ENCODE data around the gene MUC3A.

Gene MUC3A

DNA sequence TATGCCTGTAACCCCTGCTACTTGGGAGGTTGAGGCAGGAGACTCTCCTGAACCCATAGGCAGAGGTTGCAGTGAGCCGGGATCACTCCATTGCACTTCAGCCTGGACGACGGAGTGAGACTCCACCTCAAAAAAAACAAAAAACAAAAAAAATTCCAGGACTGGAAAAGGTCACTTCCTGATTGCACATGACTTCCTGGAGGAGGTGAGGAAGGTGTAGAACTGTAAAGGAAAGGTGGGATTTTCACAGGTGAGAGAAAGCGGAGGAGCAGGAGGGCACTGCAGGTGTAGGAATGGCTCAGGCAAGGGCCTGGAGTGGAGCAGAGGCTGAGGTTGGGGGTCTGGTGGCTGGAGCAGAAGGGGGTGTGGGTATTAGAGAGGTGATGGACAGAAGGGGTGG, 3.2 kb upstream of the MUC3A start:
- no peak overlapping the region for H3K4me3 ChIP-seq (ENCODE audit: low read depth, low read length)
- DNase-seq (ENCODE audit: low read depth), result no peak
- TF ChIP-seq MYC (IDR thresholded peaks at IDR 0.05; ENCODE audit: low read depth, low read length), result no peak
- TF ChIP-seq, protein P1, sequence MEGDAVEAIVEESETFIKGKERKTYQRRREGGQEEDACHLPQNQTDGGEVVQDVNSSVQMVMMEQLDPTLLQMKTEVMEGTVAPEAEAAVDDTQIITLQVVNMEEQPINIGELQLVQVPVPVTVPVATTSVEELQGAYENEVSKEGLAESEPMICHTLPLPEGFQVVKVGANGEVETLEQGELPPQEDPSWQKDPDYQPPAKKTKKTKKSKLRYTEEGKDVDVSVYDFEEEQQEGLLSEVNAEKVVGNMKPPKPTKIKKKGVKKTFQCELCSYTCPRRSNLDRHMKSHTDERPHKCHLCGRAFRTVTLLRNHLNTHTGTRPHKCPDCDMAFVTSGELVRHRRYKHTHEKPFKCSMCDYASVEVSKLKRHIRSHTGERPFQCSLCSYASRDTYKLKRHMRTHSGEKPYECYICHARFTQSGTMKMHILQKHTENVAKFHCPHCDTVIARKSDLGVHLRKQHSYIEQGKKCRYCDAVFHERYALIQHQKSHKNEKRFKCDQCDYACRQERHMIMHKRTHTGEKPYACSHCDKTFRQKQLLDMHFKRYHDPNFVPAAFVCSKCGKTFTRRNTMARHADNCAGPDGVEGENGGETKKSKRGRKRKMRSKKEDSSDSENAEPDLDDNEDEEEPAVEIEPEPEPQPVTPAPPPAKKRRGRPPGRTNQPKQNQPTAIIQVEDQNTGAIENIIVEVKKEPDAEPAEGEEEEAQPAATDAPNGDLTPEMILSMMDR (IDR thresholded peaks at IDR 0.05; ENCODE audit: low read depth, low read length), result no peak

DNA sequence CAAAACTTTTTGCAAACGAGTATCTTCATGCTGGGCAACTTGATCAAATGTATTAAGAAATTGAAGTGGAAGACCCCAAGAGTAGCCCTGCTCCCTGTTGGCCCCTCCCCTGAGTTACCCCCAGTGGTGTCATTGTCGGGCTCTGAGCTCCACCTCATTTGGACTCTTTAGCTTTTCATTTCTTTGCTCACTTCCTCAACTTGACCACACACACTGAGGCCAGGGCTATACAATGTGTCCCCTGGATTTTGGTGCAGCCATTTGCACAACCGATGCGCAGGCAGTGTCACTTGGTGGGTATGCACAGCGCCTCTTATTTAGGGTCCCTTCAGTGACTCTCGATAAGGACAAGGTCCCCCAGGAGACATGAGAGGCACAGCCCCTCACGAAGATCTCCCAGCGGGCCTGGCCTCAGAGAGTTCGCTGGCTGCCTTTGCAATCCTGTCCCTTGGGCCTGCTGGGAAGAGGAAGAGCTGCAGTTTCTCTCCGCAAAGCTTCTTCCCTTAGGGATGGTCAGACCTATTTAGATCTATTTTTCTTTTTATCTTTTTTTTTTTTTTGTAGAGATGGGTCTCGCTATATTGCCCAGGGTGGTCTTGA, 2.5 kb upstream of the MUC3A start:
- peak; percentile 79 for DNase-seq (ENCODE audit: low read depth)
- TF ChIP-seq, protein P2, sequence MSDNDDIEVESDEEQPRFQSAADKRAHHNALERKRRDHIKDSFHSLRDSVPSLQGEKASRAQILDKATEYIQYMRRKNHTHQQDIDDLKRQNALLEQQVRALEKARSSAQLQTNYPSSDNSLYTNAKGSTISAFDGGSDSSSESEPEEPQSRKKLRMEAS (IDR thresholded peaks at IDR 0.05; ENCODE audit: low read depth, low read length), result no peak
- TF ChIP-seq POLR2A (IDR thresholded peaks at IDR 0.05; ENCODE audit: extremely low read depth, insufficient read length) (no peak), MYC (IDR thresholded peaks at IDR 0.05; ENCODE audit: low read depth, low read length) (no peak)
- TF ChIP-seq, protein P1 (IDR thresholded peaks at IDR 0.05; ENCODE audit: low read depth, low read length), result no peak
- peak overlapping the region; percentile 4 for H3K4me3 ChIP-seq (ENCODE audit: low read depth, low read length)

DNA sequence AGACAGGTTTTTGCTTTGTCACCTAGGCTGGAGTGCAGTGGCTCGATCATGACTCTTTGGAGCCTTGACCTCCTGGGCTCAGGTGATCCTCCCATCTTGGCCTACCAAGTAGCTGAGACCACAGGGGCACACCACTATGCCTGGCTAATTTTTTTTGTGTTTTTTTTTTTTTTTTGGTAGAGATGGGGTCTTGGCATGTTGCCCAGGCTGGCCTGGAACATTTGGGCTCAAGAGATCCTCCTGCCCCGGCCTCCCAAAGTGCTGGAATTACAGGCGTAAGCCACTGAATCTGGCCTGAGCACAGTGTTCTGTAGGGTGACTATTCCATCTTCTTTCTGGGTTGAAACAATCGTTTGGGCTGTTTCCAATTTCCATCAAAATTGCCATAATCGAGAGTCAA, 1.5 kb upstream of the MUC3A start:
- TF ChIP-seq, protein P1 (IDR thresholded peaks at IDR 0.05; ENCODE audit: low read depth, low read length), result no peak
- TF ChIP-seq, protein P2 (IDR thresholded peaks at IDR 0.05; ENCODE audit: low read depth, low read length), result no peak
- no peak for TF ChIP-seq MYC (IDR thresholded peaks at IDR 0.05; ENCODE audit: low read depth, low read length)
- TF ChIP-seq POLR2A (IDR thresholded peaks at IDR 0.05; ENCODE audit: extremely low read depth, insufficient read length), result no peak
- no peak overlapping the region for H3K4me3 ChIP-seq (ENCODE audit: low read depth, low read length)
- no peak for DNase-seq (ENCODE audit: low read depth)

DNA sequence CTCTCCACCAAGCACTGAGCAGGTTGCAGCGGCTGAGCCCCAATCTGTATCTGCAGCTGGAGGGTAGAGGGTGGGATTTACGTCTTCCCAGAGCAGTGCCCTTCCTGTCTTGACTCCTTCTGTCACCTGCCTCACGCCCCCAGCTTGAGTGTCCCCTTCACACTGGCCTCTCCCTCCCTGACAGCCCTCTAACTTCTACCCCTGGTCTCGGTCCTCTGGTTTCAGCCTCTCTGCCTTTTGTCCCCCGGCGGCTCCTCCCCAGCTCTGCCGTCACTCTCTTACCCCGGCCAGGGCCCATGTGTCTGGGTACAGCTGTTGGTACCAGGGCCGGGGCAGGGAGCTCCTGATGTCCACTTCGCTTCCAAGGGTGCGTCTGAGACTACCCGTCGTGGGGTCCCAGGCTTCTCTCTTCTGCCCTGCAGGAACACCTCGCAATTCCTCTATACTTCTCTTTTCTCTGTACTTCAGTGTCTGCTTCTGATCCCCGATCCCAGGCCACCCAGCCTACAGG, 654 bp downstream of the MUC3A start:
- no peak for DNase-seq (ENCODE audit: low read depth)
- TF ChIP-seq MYC (IDR thresholded peaks at IDR 0.05; ENCODE audit: low read depth, low read length) (no peak), POLR2A (IDR thresholded peaks at IDR 0.05; ENCODE audit: extremely low read depth, insufficient read length) (no peak)
- TF ChIP-seq, protein P2 (IDR thresholded peaks at IDR 0.05; ENCODE audit: low read depth, low read length), result no peak
- TF ChIP-seq, protein P1 (IDR thresholded peaks at IDR 0.05; ENCODE audit: low read depth, low read length), result no peak
- H3K4me3 ChIP-seq (ENCODE audit: low read depth, low read length), result no peak overlapping the region

DNA sequence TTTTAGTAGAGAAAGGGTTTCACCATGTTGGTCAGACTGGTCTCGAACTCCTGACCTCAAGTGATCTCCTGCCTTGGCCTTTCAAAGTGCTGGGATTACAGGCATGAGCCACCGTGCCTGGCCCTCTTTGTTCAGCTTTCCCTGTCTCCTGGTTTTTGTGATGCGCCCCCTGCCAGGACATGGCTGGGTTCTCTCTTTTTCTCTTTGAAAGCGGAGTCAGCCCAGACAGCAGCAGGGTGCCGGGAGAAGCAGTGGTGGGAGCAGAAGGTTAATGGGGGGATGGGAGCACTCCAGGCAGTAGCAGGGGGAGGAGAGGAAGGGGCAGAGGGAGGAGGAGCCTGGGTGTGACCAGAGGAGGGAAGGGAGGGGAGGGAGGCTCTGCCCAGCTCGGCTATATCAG, 1.8 kb downstream of the MUC3A start:
- no peak for DNase-seq (ENCODE audit: low read depth)
- H3K4me3 ChIP-seq (ENCODE audit: low read depth, low read length), result no peak overlapping the region
- TF ChIP-seq, protein P2 (IDR thresholded peaks at IDR 0.05; ENCODE audit: low read depth, low read length), result no peak
- TF ChIP-seq, protein P1 (IDR thresholded peaks at IDR 0.05; ENCODE audit: low read depth, low read length), result no peak
- no peak for TF ChIP-seq POLR2A (IDR thresholded peaks at IDR 0.05; ENCODE audit: extremely low read depth, insufficient read length)
- TF ChIP-seq MYC (IDR thresholded peaks at IDR 0.05; ENCODE audit: low read depth, low read length), result no peak

Measured in NB4 (cell line).